GM23338 (cell line): Measurements from ENCODE around the gene HTR2B. TPM values are rescaled to one million over a fixed set of nuclear protein-coding genes. Genes with fewer than 3 reads are reported as not detected.

Experiments used
- ATAC-seq: fragments of 200-7000 bp; cut with Tn5 transposase; 3 replicates; pipeline ENCODE4 v1.9.1; 2020
- DNase-seq: peaks from one replicate; pipeline ENCODE4 v3.0.0-alpha.2; 2015; ENCODE audit warnings: low spot score
- H2AFZ ChIP-seq: fragments of 200-600 bp; sonication (generic); 2 replicates; pipeline ENCODE4 v1.8.0; 2016; ENCODE audit warnings: antibody characterized with exemption, mild to moderate bottlenecking, moderate library complexity
- H3F3A ChIP-seq: fragments of 200-600 bp; sonication (generic); replicated peaks from 2 replicates; pipeline ENCODE4 v1.8.0; 2017; ENCODE audit warnings: antibody characterized with exemption, mixed run types, low read depth
- H3K27ac ChIP-seq: fragments of 200-600 bp; sonication (generic); 2 replicates; pipeline ENCODE4 v1.6.1; 2016; ENCODE audit warnings: low read depth
- H3K27me3 ChIP-seq: fragments of 200-600 bp; sonication (generic); 2 replicates; pipeline ENCODE4 v1.8.0; 2016; ENCODE audit warnings: mild to moderate bottlenecking, mixed run types, moderate library complexity; ENCODE audit not compliant: insufficient read depth
- H3K36me3 ChIP-seq: fragments of 200-600 bp; sonication (generic); 2 replicates; pipeline ENCODE4 v1.8.0; 2016; ENCODE audit warnings: mild to moderate bottlenecking; ENCODE audit not compliant: insufficient read depth
- H3K4me1 ChIP-seq: fragments of 200-600 bp; sonication (generic); 2 replicates; pipeline ENCODE4 v1.8.0; 2016; ENCODE audit warnings: mild to moderate bottlenecking, moderate library complexity; ENCODE audit not compliant: insufficient read depth
- H3K4me2 ChIP-seq: fragments of 200-600 bp; sonication (generic); 2 replicates; pipeline ENCODE4 v1.7.1; 2017; ENCODE audit warnings: mixed run types
- H3K4me3 ChIP-seq: fragments of 200-600 bp; sonication (generic); 2 replicates; pipeline ENCODE4 v1.6.1; 2016; ENCODE audit warnings: mixed run types
- H3K79me2 ChIP-seq: fragments of 200-600 bp; sonication (generic); replicated peaks from 2 replicates; pipeline ENCODE4 v1.8.0; 2017; ENCODE audit warnings: mild to moderate bottlenecking; ENCODE audit not compliant: insufficient read depth
- H3K9me2 ChIP-seq: fragments of 200-600 bp; sonication (generic); 2 replicates; pipeline ENCODE4 v1.8.0; 2017; ENCODE audit not compliant: insufficient read depth
- H4K20me1 ChIP-seq: fragments of 200-600 bp; sonication (generic); replicated peaks from 2 replicates; pipeline ENCODE4 v1.8.0; 2017; ENCODE audit warnings: mild to moderate bottlenecking; ENCODE audit not compliant: insufficient read depth
- H3K27ac Mint-ChIP-seq: 2 replicates; pipeline ENCODE4 v1.8.0; 2020; ENCODE audit warnings: inconsistent platforms, mild to moderate bottlenecking, moderate library complexity, mixed read lengths
- H3K27me3 Mint-ChIP-seq: 3 replicates; pipeline ENCODE4 v1.8.0; 2022; ENCODE audit warnings: low read depth, mild to moderate bottlenecking, moderate library complexity, mixed read lengths, inconsistent platforms; ENCODE audit not compliant: insufficient read depth, poor library complexity
- H3K36me3 Mint-ChIP-seq: 3 replicates; pipeline ENCODE4 v1.8.0; 2021; ENCODE audit warnings: low read depth, mild to moderate bottlenecking, inconsistent platforms, moderate library complexity, mixed read lengths
- H3K4me1 Mint-ChIP-seq: 3 replicates; pipeline ENCODE4 v1.8.0; 2020; ENCODE audit warnings: mild to moderate bottlenecking, inconsistent platforms, mixed read lengths
- H3K4me3 Mint-ChIP-seq: 3 replicates; pipeline ENCODE4 v1.8.0; 2021; ENCODE audit warnings: moderate library complexity, mild to moderate bottlenecking, inconsistent platforms, mixed read lengths
- H3K9me3 Mint-ChIP-seq: 3 replicates; pipeline ENCODE4 v1.8.0; 2020; ENCODE audit warnings: moderate library complexity, mild to moderate bottlenecking, inconsistent platforms, mixed read lengths
- CREB1 ChIP-seq: fragments of 250-450 bp; sonication (Bioruptor Pico); IDR thresholded peaks from 2 replicates; pipeline ENCODE4 v1.5.0; 2020; ENCODE audit warnings: low read depth, mild to moderate bottlenecking, moderate library complexity
- CTCF ChIP-seq, 2 experiments: fragments of 200-600 bp in 1 of 2; sonication (generic) in 1 of 2; conservative IDR thresholded peaks; 2 replicates each; pipeline versions ENCODE4 v1.5.1 to v1.6.1; 2016 to 2017; ENCODE audit warnings: antibody characterized with exemption in 2 of 2, low read depth in 2 of 2, mild to moderate bottlenecking in 2 of 2, moderate library complexity in 1 of 2
- ETS1 ChIP-seq: IDR thresholded peaks from 2 replicates; pipeline ENCODE4 v1.6.1; 2016; ENCODE audit warnings: antibody characterized with exemption
- EZH2 ChIP-seq: fragments of 200-600 bp; sonication (generic); IDR thresholded peaks from one replicate; pipeline ENCODE4 v1.8.0; 2017; ENCODE audit warnings: antibody characterized with exemption, mild to moderate bottlenecking, low read depth; ENCODE audit not compliant: unreplicated experiment
- EZH2phosphoT487 ChIP-seq: fragments of 200-600 bp; sonication (generic); IDR thresholded peaks from one replicate; pipeline ENCODE4 v1.8.1; 2018; ENCODE audit warnings: antibody characterized with exemption; ENCODE audit not compliant: unreplicated experiment
- JUNB ChIP-seq: IDR thresholded peaks from one replicate; pipeline ENCODE4 v1.6.1; 2016; ENCODE audit warnings: antibody characterized with exemption; ENCODE audit not compliant: unreplicated experiment
- NANOG ChIP-seq: IDR thresholded peaks from 2 replicates; pipeline ENCODE4 v1.6.1; 2016; ENCODE audit warnings: antibody characterized with exemption, borderline replicate concordance
- POLR2AphosphoS5 ChIP-seq: IDR thresholded peaks from 2 replicates; pipeline ENCODE4 v1.6.1; 2016; ENCODE audit warnings: antibody characterized with exemption, low read depth
- REST ChIP-seq: IDR thresholded peaks from one replicate; pipeline ENCODE4 v1.6.1; 2018; ENCODE audit warnings: antibody characterized with exemption; ENCODE audit not compliant: unreplicated experiment
- STAT1 ChIP-seq: IDR thresholded peaks from one replicate; pipeline ENCODE4 v1.6.1; 2016; ENCODE audit warnings: antibody characterized with exemption; ENCODE audit not compliant: unreplicated experiment
- ZNF114 ChIP-seq: fragments of 250-450 bp; sonication (Bioruptor Pico); IDR thresholded peaks from 2 replicates; pipeline ENCODE4 v1.5.0; 2020; ENCODE audit warnings: mild to moderate bottlenecking, moderate library complexity
- ZNF331 ChIP-seq: fragments of 250-450 bp; sonication (Bioruptor Pico); IDR thresholded peaks from 2 replicates; pipeline ENCODE4 v1.5.0; 2020; ENCODE audit warnings: low read depth, mild to moderate bottlenecking, moderate library complexity
- ZNF462 ChIP-seq: fragments of 250-450 bp; sonication (Bioruptor Pico); IDR thresholded peaks from 2 replicates; pipeline ENCODE4 v1.5.0; 2020; ENCODE audit warnings: mild to moderate bottlenecking, moderate library complexity
- polyA plus RNA-seq: library from polyadenylated mRNA; unstranded; fragments of >200 nt; fragmentation: Nextera tagmentation; extraction: Ambion mirVana; gene quantifications from 2 replicates; pipeline ENCODE4 v1.2.1, GENCODE V29; 2016
- total RNA-seq: library from RNA; depleted of rRNA; stranded (reverse); fragments of >200 nt; shearing (Covaris generic); gene quantifications from 2 replicates; pipeline ENCODE4 v1.2.3, GENCODE V29; 2014

Gene HTR2B
- total and polyA plus RNA-seq, 2 experiments from 2014 or later: 0.16 TPM; not detected in 1

GRCh38 chr2:231058761-231059550 is 65.9 kb downstream of the HTR2B start:
- Mint-ChIP-seq H3K9me3 (no peaks in the 10 kb centered on the region), H3K27ac (no peak overlapping the region), H3K27me3 (no peaks in the 10 kb centered on the region), H3K4me1 (peaks cover 18% of the 10 kb centered on the region), H3K36me3 (peaks cover 30% of the 10 kb centered on the region), H3K4me3 (peak overlapping the region; percentile 93)
- no peak for ATAC-seq
- Histone ChIP-seq H3F3A (no peaks in the 10 kb centered on the region), H3K4me1 (peaks cover 15% of the 10 kb centered on the region), H4K20me1 (peaks cover 40% of the 10 kb centered on the region), H3K79me2 (peaks cover 69% of the 10 kb centered on the region), H3K27ac (no peak overlapping the region), H3K9me2 (no peaks in the 10 kb centered on the region), H3K36me3 (peaks cover 22% of the 10 kb centered on the region; the same call in 1 of the 2 replicates), H3K4me3 (peak overlapping the region; percentile 97), H3K4me2 (peak overlapping the region; percentile 97), H3K27me3 (peaks cover 6% of the 10 kb centered on the region; the same call in 1 of the 2 replicates), H2AFZ (no peak overlapping the region)
- TF ChIP-seq POLR2AphosphoS5 (no peak), EZH2phosphoT487 (no peak), ZNF462 (CRISPR knock-in tag) (no peak), NANOG (no peak), REST (no peak), CREB1 (CRISPR knock-in tag) (no peak), EZH2 (no peak), ZNF114 (CRISPR knock-in tag) (no peak), JUNB (no peak), ETS1 (no peak), STAT1 (no peak), ZNF331 (no peak), CTCF (conservative IDR thresholded peaks at IDR 0.05; ENCODE audit: low read depth in 2 of 2) (no peak)
- no peak for DNase-seq
